GM12892 (cell line): ENCODE data around the gene TUBA1B.
"Not testable (repeated sequence)": the region's sequence is repeated elsewhere in the genome, so short reads cannot be mapped to it uniquely, and the experiment has no call there.

Source experiments
- POLR2A ChIP-seq: IDR thresholded peaks from 2 replicates; pipeline ENCODE4 v1.6.1; 2011; ENCODE audit warnings: low read depth, low read length, control low read depth
- POLR2AphosphoS5 ChIP-seq: IDR thresholded peaks from 2 replicates; pipeline ENCODE4 v1.6.1; 2011; ENCODE audit warnings: low read depth, low read length, control low read depth
- TAF1 ChIP-seq: IDR thresholded peaks from 2 replicates; pipeline ENCODE4 v1.6.1; 2011; ENCODE audit warnings: low read depth, mild to moderate bottlenecking, control low read depth, low read length, borderline replicate concordance

DNA sequence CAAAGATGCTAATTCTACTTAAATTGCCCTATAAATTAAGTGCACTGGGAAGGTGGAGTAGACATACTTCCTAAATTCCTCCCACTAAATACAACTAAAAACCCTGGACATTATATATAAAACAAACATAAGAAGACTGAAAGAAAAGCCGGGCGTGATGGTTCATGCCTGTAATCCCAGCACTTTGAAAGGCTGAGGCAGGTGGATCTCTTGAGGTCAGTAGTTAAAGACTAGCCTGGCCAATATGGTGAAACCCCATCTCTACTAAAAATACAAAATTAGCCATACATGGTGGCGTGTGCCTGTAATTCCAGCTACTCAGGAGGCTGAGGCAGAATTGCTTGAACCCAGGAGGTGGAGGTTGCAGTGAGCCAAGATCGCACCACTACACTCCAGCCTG lies 30.7 kb upstream of the TUBA1B start:
- not testable (repeated sequence) for TF ChIP-seq POLR2A, TAF1, POLR2AphosphoS5
